Keratinocyte (primary cell): ENCODE measurements around the gene TRIM13.

ENCODE experiments used
- CTCF ChIP-seq, 3 experiments: IDR thresholded peaks in 1 of 3; conservative IDR thresholded peaks in 1 of 3; optimal IDR thresholded peaks in 1 of 3; 2 replicates in 2 of 3; 3 replicates in 1 of 3; pipeline versions ENCODE3 to v1.5.1; 2011; ENCODE audit warnings: low read length in 3 of 3, mild to moderate bottlenecking in 3 of 3, moderate library complexity in 2 of 3, control low read depth in 1 of 3, inconsistent platforms in 1 of 3; ENCODE audit not compliant: insufficient read depth in 2 of 3; ENCODE audit errors: extremely low read depth in 1 of 3
- EZH2 ChIP-seq: IDR thresholded peaks from one replicate; pipeline ENCODE4 v1.6.1; 2012; ENCODE audit warnings: inconsistent platforms, mild to moderate bottlenecking, low read length, moderate library complexity

GRCh38 chr13:50060718-50061117 is 63.9 kb downstream of the TRIM13 start:
- TF ChIP-seq CTCF (optimal IDR thresholded peaks at IDR 0.05 in 1 of 3, IDR thresholded peaks at IDR 0.05 in 1 of 3, conservative IDR thresholded peaks at IDR 0.05 in 1 of 3; ENCODE audit: extremely low read depth in 1 of 3, insufficient read depth in 2 of 3, low read length in 3 of 3) (no peak), EZH2 (no peak)
